Measurements from ENCODE around the gene TRPV6.

Gene TRPV6

DNA sequence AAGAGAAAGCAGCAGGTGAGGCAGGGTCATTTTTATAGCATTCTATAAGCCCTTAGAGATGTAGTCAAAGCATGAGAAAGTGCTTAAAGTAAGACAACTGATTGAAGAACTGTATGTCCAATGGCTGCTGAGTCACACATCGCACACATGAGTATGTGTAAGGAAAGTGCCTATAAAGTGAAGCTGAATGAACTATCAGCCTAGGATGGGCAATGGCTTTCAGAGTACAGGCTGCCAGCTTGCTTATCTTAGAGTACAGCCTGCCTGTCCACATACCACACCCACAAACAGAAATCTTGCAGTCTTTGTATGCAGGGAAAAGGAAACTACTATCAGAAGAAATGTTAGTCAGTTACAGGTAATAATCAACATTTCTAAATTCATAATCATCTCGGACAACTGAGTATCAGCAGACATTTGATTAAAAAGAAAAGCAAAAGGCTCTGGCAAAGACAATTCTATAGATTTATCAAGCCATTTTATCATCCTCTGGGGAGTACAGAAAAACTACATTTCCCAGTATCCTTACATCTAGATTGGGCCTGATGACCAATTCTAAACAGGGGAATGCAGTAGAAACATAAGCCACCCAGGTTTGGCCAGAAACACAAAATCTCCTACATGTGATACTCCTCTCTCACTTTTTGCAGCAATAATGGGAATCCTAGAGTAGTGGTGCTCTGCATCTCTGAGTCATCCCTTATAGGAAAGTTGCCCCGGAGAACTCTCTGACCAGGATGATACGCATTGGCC is 46.9 kb downstream of the TRPV6 start:
- DNase-seq, result no peak

DNA sequence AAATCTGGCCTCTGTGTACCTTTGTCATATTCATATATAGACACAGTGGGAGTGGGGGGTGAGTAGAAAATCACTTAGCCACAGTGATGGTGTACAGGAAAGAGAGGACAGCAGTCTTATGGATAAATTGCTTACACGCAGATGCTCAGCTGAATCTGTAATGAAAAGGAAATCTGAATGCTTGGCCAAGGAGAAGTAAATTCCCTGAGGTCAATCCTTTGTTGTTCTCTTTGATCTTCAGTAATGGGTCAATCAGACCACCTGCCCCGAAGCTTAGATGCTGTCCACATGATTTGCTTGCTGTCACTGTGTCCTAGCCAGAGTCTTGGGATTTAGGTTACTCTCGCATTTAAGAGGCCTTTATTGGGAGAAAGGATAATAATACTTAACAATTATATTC is 49.1 kb downstream of the TRPV6 start:
- DNase-seq, result no peak

- DNase-seq, result no peak
Observed at GRCh38 chr7:142835487-142835886, 50.1 kb downstream of the TRPV6 start.

DNA sequence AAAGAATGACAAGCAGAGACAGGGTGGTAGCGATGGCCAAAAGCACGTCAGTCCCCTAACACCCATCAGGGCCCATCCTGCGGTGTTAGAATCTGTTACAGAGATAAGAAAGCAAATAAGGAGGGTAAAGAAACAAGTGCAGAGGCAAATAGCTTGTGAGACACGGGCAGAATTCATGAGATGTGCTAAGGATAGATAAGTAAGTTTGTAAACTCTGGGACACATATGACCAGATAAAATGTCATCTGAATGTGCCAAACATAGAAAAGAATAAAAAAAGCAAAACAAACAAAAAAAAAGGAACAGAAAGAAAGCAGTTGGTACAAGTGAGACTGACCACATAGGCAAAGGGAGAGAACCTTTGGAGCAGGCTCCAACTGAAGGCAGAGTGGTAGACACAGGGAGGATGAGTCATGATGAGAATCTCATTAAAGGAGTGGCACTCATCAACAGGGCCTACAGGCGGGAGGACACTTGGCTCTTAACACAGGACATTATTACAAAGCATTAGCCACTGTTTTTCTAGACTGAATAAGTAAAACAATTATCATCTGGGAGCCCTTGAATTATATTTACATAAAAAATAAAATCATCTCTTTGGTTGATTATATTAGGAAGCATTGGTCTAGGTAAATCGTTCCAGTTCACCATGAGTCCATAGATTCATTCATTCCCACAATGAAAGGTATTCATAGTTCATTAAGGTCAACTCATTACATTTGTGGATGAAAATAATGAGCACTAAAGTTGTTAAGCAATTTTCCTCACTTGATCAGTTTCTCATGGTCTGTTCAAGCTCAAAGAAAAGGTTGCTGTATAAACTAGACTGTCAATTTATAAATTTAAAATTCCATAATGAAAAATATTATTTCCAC is 52.1 kb downstream of the TRPV6 start:
- no peak for DNase-seq

DNA sequence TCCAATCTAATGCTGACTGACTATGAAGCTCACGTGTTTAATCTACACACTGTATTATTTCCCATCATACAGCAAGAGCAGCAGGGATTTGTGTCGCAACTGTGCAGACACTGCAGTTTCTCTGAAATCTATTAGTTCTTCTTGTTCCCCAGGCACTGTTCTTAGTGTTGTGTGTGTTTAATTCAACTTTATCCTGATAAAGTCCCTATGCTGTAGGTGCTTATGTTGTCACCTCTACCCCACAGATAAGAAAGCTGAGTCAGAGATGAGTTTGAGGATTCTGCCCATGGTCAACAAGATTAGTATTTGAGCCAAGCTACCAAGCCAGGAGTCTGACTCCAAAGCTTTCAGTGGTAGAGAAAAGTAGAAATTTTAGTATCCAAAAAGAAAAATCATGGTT is 53.1 kb downstream of the TRPV6 start:
- DNase-seq, result no peak

- DNase-seq, result no peak
Observed at GRCh38 chr7:142827951-142828500, 57.5 kb downstream of the TRPV6 start.

DNA sequence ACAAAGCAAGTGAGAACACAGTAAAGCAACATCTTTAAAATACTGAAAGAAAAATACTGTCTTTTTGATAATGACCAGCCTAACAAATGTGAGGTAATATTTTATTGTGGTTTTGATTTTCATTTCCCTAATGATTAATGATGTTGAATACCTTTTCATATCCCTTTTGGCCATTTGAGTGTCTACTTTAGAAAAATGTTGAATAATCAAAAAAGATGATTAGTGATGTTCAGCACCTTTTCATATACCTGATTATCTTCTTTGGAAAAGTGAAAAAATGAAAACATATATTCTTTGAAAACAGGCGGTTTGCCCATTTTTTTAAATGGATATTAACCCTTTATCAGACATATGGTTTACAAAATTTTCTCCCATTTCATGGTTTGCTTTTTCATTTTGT is 62.8 kb downstream of the TRPV6 start:
- DNase-seq, result no peak

Measured in bone marrow (tissue), 2 donors.